ENCODE measurements around the gene ZNF592.
"Not testable (repeated sequence)": the region's sequence is repeated elsewhere in the genome, so short reads cannot be mapped to it uniquely, and the experiment has no call there.

The ZNF592 gene

DNA sequence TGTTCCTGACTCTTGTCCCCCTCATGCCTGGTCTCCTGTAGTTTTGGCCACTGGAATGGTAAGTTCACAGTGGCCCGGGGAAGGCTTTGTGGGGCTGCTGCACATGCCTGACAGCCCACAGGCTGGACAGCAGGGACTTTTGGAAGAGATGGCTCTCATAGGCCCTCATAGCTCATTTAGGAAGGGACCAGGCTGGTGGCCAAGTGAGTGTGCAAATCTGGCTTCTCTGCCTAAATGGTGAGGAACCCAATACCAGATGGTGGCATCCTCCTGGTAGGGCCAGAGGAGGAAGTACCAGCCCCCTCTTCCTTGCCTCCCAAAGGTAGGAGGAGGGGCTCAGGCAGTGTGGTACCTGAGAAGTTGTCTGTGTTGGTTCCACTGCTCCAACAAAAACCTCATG is 94.4 kb downstream of the ZNF592 start:
- no peak overlapping the region for H3K9ac ChIP-seq (ENCODE audit: low read length)
- no peaks in the 10 kb centered on the region for H3K36me3 ChIP-seq (ENCODE audit: control insufficient read depth, insufficient read depth, low read length)
- no peak overlapping the region for H3K27ac ChIP-seq (ENCODE audit: low read depth, low read length)
- H3K27me3 ChIP-seq (ENCODE audit: control insufficient read depth, insufficient read depth, low read length), result no peaks in the 10 kb centered on the region
- H3K4me3 ChIP-seq (ENCODE audit: low read length), result no peak overlapping the region
- H3K4me1 ChIP-seq (ENCODE audit: control insufficient read depth, insufficient read depth, low read length), result peaks cover 18% of the 10 kb centered on the region

DNA sequence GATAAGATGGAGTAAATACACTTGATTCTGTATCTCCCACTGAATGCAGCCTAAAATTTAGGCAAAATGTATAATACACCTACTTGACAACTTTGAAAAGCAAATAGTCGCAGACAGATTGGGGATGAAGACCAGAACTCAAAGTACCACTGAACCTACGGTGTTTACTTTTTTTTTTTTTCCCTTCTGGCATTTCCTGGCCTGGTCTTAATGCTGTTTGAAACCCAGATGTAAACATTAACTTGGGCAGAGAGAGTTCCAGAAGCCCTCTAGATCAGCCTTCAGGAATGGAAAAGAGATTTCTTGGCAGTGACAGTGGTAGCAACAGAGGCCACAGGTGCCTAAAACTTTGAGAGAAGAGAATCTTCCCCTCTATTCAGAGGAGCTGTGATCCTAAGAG is 96.6 kb downstream of the ZNF592 start:
- Histone ChIP-seq H3K27me3 (ENCODE audit: control insufficient read depth, insufficient read depth, low read length) (no peaks in the 10 kb centered on the region), H3K36me3 (ENCODE audit: control insufficient read depth, insufficient read depth, low read length) (no peaks in the 10 kb centered on the region), H3K4me3 (ENCODE audit: low read length) (no peak overlapping the region), H3K27ac (ENCODE audit: low read depth, low read length) (peak overlapping the region; percentile 63), H3K4me1 (ENCODE audit: control insufficient read depth, insufficient read depth, low read length) (peaks cover 15% of the 10 kb centered on the region), H3K9ac (ENCODE audit: low read length) (no peak overlapping the region)

DNA sequence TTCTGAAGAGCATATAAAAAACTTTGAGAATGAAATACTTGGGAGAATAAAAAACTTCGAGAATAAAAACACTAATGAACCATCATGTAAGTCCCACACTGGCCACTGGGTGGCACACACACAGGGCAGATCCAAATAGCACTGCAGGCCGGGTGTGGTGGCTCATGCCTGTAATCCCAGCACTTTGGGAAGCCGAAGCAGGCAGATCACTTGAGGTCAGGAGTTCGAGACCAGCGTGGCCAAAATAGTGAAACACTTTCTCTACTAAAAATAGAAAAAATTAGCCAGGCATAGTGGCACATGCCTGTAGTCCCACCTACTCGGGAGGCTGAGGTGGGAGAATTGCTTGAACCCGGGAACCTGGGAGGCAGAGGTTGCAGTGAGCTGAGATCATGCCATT is 97.2 kb downstream of the ZNF592 start:
- not testable (repeated sequence) for H3K27me3 ChIP-seq (ENCODE audit: control insufficient read depth, insufficient read depth, low read length); H3K36me3 ChIP-seq (ENCODE audit: control insufficient read depth, insufficient read depth, low read length); H3K4me3 ChIP-seq (ENCODE audit: low read length); H3K9ac ChIP-seq (ENCODE audit: low read length); H3K4me1 ChIP-seq (ENCODE audit: control insufficient read depth, insufficient read depth, low read length)
- peak overlapping the region; percentile 63 for H3K27ac ChIP-seq (ENCODE audit: low read depth, low read length)

DNA sequence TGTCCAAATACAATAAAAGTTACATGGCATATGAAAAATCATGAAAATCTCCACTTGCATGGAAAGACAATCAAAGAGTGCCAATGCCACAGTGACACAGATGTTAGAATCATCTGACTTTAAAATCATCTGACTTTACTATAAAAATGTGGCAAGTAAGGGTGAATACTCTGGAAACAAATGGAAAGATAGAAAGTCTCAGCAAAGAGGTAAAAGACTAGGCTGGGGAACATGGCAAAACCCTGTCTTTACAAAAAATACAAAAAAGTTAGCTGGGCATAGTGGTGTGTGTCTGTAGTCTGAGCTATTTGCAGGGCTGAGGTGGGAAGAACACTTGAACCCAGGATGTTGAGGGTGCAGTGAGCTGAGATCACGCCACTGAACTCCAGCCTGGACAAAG is 97.9 kb downstream of the ZNF592 start:
- H3K27ac ChIP-seq (ENCODE audit: low read depth, low read length), result no peak overlapping the region
- peaks cover 4% of the 10 kb centered on the region for H3K4me1 ChIP-seq (ENCODE audit: control insufficient read depth, insufficient read depth, low read length)
- no peaks in the 10 kb centered on the region for H3K36me3 ChIP-seq (ENCODE audit: control insufficient read depth, insufficient read depth, low read length)
- no peak overlapping the region for H3K9ac ChIP-seq (ENCODE audit: low read length)
- H3K27me3 ChIP-seq (ENCODE audit: control insufficient read depth, insufficient read depth, low read length), result no peaks in the 10 kb centered on the region
- H3K4me3 ChIP-seq (ENCODE audit: low read length), result no peak overlapping the region

DNA sequence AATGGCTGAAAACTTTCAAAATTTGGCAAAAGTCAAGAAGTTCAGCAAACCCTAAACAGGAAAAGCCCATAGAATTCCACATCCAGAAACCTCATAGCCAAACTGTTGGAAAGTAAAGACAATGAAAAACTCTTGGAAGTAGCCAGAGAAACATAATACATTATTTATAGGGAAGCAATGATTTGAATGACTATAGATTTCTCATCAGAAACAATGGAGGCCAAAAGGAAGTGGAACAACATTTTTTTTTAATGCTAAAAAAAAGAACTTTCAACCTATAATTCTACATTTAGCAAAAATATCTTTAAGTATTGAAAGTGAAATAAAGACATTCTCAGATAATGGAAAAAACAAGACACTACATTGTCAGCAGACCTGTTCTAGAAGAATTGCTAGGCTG is 99.0 kb downstream of the ZNF592 start:
- H3K4me3 ChIP-seq (ENCODE audit: low read length), result no peak overlapping the region
- H3K36me3 ChIP-seq (ENCODE audit: control insufficient read depth, insufficient read depth, low read length), result no peaks in the 10 kb centered on the region
- H3K9ac ChIP-seq (ENCODE audit: low read length), result no peak overlapping the region
- H3K4me1 ChIP-seq (ENCODE audit: control insufficient read depth, insufficient read depth, low read length), result peaks cover 2% of the 10 kb centered on the region
- no peak overlapping the region for H3K27ac ChIP-seq (ENCODE audit: low read depth, low read length)
- no peaks in the 10 kb centered on the region for H3K27me3 ChIP-seq (ENCODE audit: control insufficient read depth, insufficient read depth, low read length)

DNA sequence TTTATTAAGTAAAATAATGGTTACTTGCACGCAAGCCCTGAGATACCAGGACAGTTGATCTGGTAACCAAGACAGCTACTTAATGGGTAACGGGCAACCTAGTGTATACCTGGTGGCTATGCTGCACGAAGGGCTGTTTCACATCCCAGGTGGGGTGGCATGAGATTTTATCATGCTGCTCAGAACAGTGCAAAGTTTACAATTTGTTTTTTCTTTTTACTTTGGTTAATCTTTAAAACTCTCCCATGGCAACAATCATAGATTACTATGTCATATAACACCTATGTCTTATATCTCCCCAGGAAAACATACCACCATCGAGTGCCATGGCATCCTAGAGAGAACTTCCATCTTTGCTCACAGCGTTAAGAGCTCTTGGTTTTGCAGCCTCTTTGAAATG is 103.8 kb downstream of the ZNF592 start:
- H3K4me1 ChIP-seq (ENCODE audit: control insufficient read depth, insufficient read depth, low read length), result no peaks in the 10 kb centered on the region
- H3K27me3 ChIP-seq (ENCODE audit: control insufficient read depth, insufficient read depth, low read length), result no peaks in the 10 kb centered on the region
- H3K4me3 ChIP-seq (ENCODE audit: low read length), result no peak overlapping the region
- H3K9ac ChIP-seq (ENCODE audit: low read length), result no peak overlapping the region
- H3K27ac ChIP-seq (ENCODE audit: low read depth, low read length), result no peak overlapping the region
- H3K36me3 ChIP-seq (ENCODE audit: control insufficient read depth, insufficient read depth, low read length), result no peaks in the 10 kb centered on the region

DNA sequence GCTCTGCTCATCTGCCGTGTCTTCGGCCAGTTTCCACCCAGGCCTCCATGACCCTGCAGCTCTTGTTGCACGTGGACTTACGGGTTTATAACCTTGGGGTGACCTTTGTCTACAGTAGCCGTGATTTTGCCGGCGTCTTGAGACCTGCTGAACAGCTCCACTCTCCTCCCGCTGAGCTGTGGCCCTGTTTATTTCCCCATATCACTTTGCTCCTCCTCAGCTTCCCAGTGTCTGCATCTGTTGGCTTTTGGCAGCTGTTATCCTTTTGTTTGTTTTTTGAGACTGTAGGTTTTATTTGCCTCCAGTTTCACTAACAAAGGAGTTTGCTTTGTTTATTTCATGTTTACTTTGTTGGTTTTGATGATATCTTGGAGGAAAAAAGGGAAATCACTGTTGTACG is 106.7 kb downstream of the ZNF592 start:
- no peak overlapping the region for H3K9ac ChIP-seq (ENCODE audit: low read length)
- no peak overlapping the region for H3K27ac ChIP-seq (ENCODE audit: low read depth, low read length)
- H3K4me3 ChIP-seq (ENCODE audit: low read length), result no peak overlapping the region
- H3K36me3 ChIP-seq (ENCODE audit: control insufficient read depth, insufficient read depth, low read length), result no peaks in the 10 kb centered on the region
- H3K4me1 ChIP-seq (ENCODE audit: control insufficient read depth, insufficient read depth, low read length), result no peaks in the 10 kb centered on the region
- no peaks in the 10 kb centered on the region for H3K27me3 ChIP-seq (ENCODE audit: control insufficient read depth, insufficient read depth, low read length)

DNA sequence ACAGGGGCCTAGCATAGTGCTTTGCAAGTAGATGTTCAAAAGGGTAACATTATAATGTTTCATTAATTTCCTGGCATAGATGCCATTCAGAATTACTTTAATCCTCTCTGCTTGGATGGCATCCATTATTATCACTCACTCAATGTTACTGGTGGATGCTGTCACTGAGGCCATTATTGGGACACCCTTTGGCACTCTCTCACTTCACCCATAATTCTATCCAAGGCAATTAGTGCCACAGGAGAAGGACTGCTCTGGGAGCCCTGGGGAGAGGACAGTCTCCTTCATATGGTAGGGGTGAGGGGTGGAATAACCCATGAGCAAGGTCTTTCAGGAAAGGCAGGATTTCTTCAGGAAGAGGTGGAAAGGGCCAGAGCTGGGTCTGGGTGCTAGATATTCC is 107.4 kb downstream of the ZNF592 start:
- Histone ChIP-seq H3K27me3 (ENCODE audit: control insufficient read depth, insufficient read depth, low read length) (no peaks in the 10 kb centered on the region), H3K4me1 (ENCODE audit: control insufficient read depth, insufficient read depth, low read length) (no peaks in the 10 kb centered on the region), H3K36me3 (ENCODE audit: control insufficient read depth, insufficient read depth, low read length) (no peaks in the 10 kb centered on the region), H3K9ac (ENCODE audit: low read length) (no peak overlapping the region), H3K4me3 (ENCODE audit: low read length) (no peak overlapping the region), H3K27ac (ENCODE audit: low read depth, low read length) (no peak overlapping the region)
